SK-N-SH (cell line): ENCODE measurements around the gene OAS2. TPM values are rescaled to one million over a fixed set of nuclear protein-coding genes. Genes with fewer than 3 reads are reported as not detected.
"Not testable (repeated sequence)": the region's sequence is repeated elsewhere in the genome, so short reads cannot be mapped to it uniquely, and the experiment has no call there.

Source experiments
- CTCF ChIA-PET: fragments of 300-600, 350-600 bp; formaldehyde crosslinking; extraction: SDS; loops from one replicate; lab custom pipeline; 2021; lab: Yijun Ruan, JAX
- POLR2A ChIA-PET: fragments of 350-600 bp; sonication (Branson Sonifier 250); formaldehyde crosslinking; extraction: SDS; loops from one replicate; lab custom pipeline; 2020; ENCODE audit warnings: antibody characterized with exemption, inconsistent platforms; lab: Yijun Ruan, JAX
- DNase-seq: peaks from one replicate; pipeline ENCODE4 v3.0.0; 2012
- H2AFZ ChIP-seq: fragments of 200-600 bp; sonication (generic); 2 replicates; pipeline ENCODE4 v1.8.1; 2016; ENCODE audit warnings: antibody characterized with exemption, mild to moderate bottlenecking, low read depth
- H3F3A ChIP-seq: fragments of 200-600 bp; sonication (generic); replicated peaks from 2 replicates; pipeline ENCODE3; 2016; ENCODE audit warnings: antibody characterized with exemption, mild to moderate bottlenecking; ENCODE audit not compliant: insufficient read depth
- H3K27ac ChIP-seq, 2 experiments: fragments of 200-500 bp in 1 of 2; fragments of 200-600 bp in 1 of 2; sonication (Bioruptor generic) in 1 of 2; sonication (generic), shearing (Covaris generic) in 1 of 2; 2 replicates each; pipeline versions ENCODE4 v1.5.1 to v1.6.1; 2014 to 2016; ENCODE audit warnings: low read depth in 2 of 2, inconsistent platforms in 1 of 2, low read length in 1 of 2, mild to moderate bottlenecking in 1 of 2, mixed read lengths in 1 of 2
- H3K27me3 ChIP-seq: fragments of 200-600 bp; sonication (generic), shearing (Covaris generic); 2 replicates; pipeline ENCODE4 v1.6.1; 2016; ENCODE audit warnings: mixed run types; ENCODE audit not compliant: insufficient read depth
- H3K36me3 ChIP-seq, 2 experiments: fragments of 200-500 bp in 1 of 2; fragments of 200-600 bp in 1 of 2; sonication (Bioruptor generic) in 1 of 2; sonication (generic) in 1 of 2; replicated peaks in 1 of 2; 2 replicates each; pipeline versions ENCODE3 to v1.5.1; 2014 to 2016; ENCODE audit warnings: low read length in 1 of 2, mild to moderate bottlenecking in 1 of 2; ENCODE audit not compliant: insufficient read depth in 2 of 2, control insufficient read depth in 1 of 2
- H3K4me1 ChIP-seq, 2 experiments: fragments of 200-500 bp in 1 of 2; fragments of 200-600 bp in 1 of 2; sonication (Bioruptor generic) in 1 of 2; sonication (generic), shearing (Covaris generic) in 1 of 2; 2 replicates each; pipeline versions ENCODE4 v1.5.1 to v1.6.1; 2014 to 2016; ENCODE audit warnings: low read depth in 1 of 2, low read length in 1 of 2, mixed run types in 1 of 2; ENCODE audit not compliant: insufficient read depth in 2 of 2, control insufficient read depth in 1 of 2
- H3K4me2 ChIP-seq: fragments of 200-600 bp; sonication (generic), shearing (Covaris generic); 2 replicates; pipeline ENCODE4 v1.6.1; 2017; ENCODE audit warnings: mixed run types
- H3K4me3 ChIP-seq, 2 experiments: fragments of 200-500 bp in 1 of 2; fragments of 200-600 bp in 1 of 2; sonication (Bioruptor generic) in 1 of 2; sonication (generic), shearing (Covaris generic) in 1 of 2; 2 replicates each; pipeline versions ENCODE4 v1.5.1 to v1.8.1; 2014 to 2016; ENCODE audit warnings: low read depth in 2 of 2, inconsistent platforms in 1 of 2, low read length in 1 of 2, mild to moderate bottlenecking in 1 of 2, mixed read lengths in 1 of 2, moderate library complexity in 1 of 2
- H3K79me2 ChIP-seq: fragments of 200-600 bp; sonication (generic); 2 replicates; pipeline ENCODE4 v1.8.1; 2017; ENCODE audit warnings: mild to moderate bottlenecking; ENCODE audit not compliant: insufficient read depth
- H3K9ac ChIP-seq: fragments of 200-600 bp; sonication (generic); 2 replicates; pipeline ENCODE4 v1.6.1; 2017; ENCODE audit warnings: mixed run types
- H3K9me2 ChIP-seq: fragments of 200-600 bp; sonication (generic); 2 replicates; pipeline ENCODE4 v1.6.1; 2017; ENCODE audit warnings: mixed run types
- H3K9me3 ChIP-seq: fragments of 200-600 bp; sonication (generic); 2 replicates; pipeline ENCODE4 v1.6.1; 2017; ENCODE audit warnings: mixed run types, mild to moderate bottlenecking, moderate library complexity
- H4K20me1 ChIP-seq: fragments of 200-600 bp; sonication (generic); 2 replicates; pipeline ENCODE4 v1.6.1; 2017; ENCODE audit warnings: mild to moderate bottlenecking, mixed run types; ENCODE audit not compliant: insufficient read depth
- ELF1 ChIP-seq: IDR thresholded peaks from 2 replicates; pipeline ENCODE4 v1.4.0; 2012
- EP300 ChIP-seq, 2 experiments: IDR thresholded peaks; 2 replicates each; pipeline versions ENCODE4 v1.4.0 to v1.6.1; 2012; ENCODE audit warnings: borderline replicate concordance in 1 of 2, low read depth in 1 of 2, low read length in 1 of 2
- EZH2phosphoT487 ChIP-seq: fragments of 200-600 bp; sonication (generic); IDR thresholded peaks from 2 replicates; pipeline ENCODE4 v1.6.1; 2017; ENCODE audit warnings: low read depth, mixed run types, mild to moderate bottlenecking, antibody characterized with exemption, moderate library complexity, borderline replicate concordance
- FOSL2 ChIP-seq: IDR thresholded peaks from 2 replicates; pipeline ENCODE4 v1.4.0; 2012; ENCODE audit warnings: low read depth, mild to moderate bottlenecking, moderate library complexity, borderline replicate concordance
- GATA2 ChIP-seq: sonication (generic); formaldehyde crosslinking; IDR thresholded peaks from 2 replicates; pipeline ENCODE4 v1.5.0; 2020; ENCODE audit warnings: mild to moderate bottlenecking, missing genetic modification reagents
- IRF3 ChIP-seq: fragments of 150-350 bp; IDR thresholded peaks from 2 replicates; pipeline ENCODE4 v1.6.1; 2016; ENCODE audit warnings: mild to moderate bottlenecking, low read depth, low read length
- JUND ChIP-seq: IDR thresholded peaks from 2 replicates; pipeline ENCODE4 v1.4.0; 2012
- MEF2A ChIP-seq: IDR thresholded peaks from 2 replicates; pipeline ENCODE4 v1.4.0; 2012; ENCODE audit warnings: low read depth, borderline replicate concordance
- MXI1 ChIP-seq: IDR thresholded peaks from 2 replicates; pipeline ENCODE4 v1.6.1; 2012; ENCODE audit warnings: mild to moderate bottlenecking, low read depth, low read length, improper control_type of control experiment
- POLR2AphosphoS5 ChIP-seq: IDR thresholded peaks from 2 replicates; pipeline ENCODE4 v1.6.1; 2012; ENCODE audit warnings: low read depth, low read length
- RCOR1 ChIP-seq: fragments of 150-350 bp; IDR thresholded peaks from 2 replicates; pipeline ENCODE4 v1.6.1; 2017; ENCODE audit warnings: antibody characterized with exemption, low read length
- RFX5 ChIP-seq: IDR thresholded peaks from 2 replicates; pipeline ENCODE4 v1.6.1; 2012; ENCODE audit warnings: mild to moderate bottlenecking, improper control_type of control experiment, low read length
- TAF1 ChIP-seq: IDR thresholded peaks from 2 replicates; pipeline ENCODE4 v1.6.1; 2012; ENCODE audit warnings: low read depth, mild to moderate bottlenecking, low read length, moderate library complexity, borderline replicate concordance
- TEAD4 ChIP-seq: IDR thresholded peaks from 2 replicates; pipeline ENCODE4 v1.4.0; 2012; ENCODE audit warnings: mild to moderate bottlenecking, borderline replicate concordance; ENCODE audit not compliant: insufficient read depth
- YY1 ChIP-seq: IDR thresholded peaks from 2 replicates; pipeline ENCODE4 v1.4.0; 2012; ENCODE audit warnings: low read depth, mild to moderate bottlenecking
- WGBS: methylation state at CpG from one replicate; pipeline ENCODE4 v1.1.6; 2017; ENCODE audit warnings: low lambda C conversion rate; 5-methylcytosine and 5-hydroxymethylcytosine counted together
- polyA plus RNA-seq, 3 experiments: library from polyadenylated mRNA; depleted of rRNA; stranded (reverse); fragments of >200 nt; gene quantifications; 2 replicates each; pipeline ENCODE4 v1.2.3, GENCODE V29; 2012
- TF ChIP-seq, protein P1 (sequence below): fragments of 150-350 bp; IDR thresholded peaks from 2 replicates; pipeline ENCODE4 v1.6.1; 2017; ENCODE audit warnings: antibody characterized with exemption, low read length, low read depth, borderline replicate concordance
- TF ChIP-seq, protein P2 (sequence below): IDR thresholded peaks from 2 replicates; pipeline ENCODE4 v1.4.0; 2012; ENCODE audit warnings: low read depth

Gene OAS2
- polyA plus RNA-seq, 1 of the 3 experiments (the other 2 are of a cell fraction), result not detected

GRCh38 chr12:112988224-112988623 is 9.9 kb downstream of the OAS2 start:
- H3K27ac ChIP-seq, result no peak overlapping the region
- H3K79me2 ChIP-seq, result no peaks in the 10 kb centered on the region
- no peak overlapping the region for H3K9ac ChIP-seq
- CTCF ChIA-PET, result interaction anchor here (1.6 kb wide), 1 partner anchor 42 kb away, joined by 6 read pairs; no protein-coding TSS in a partner anchor
- no peaks in the 10 kb centered on the region for H3K9me2 ChIP-seq
- no peak overlapping the region for H3K4me2 ChIP-seq
- H4K20me1 ChIP-seq, result no peaks in the 10 kb centered on the region
- H3F3A ChIP-seq, result no peaks in the 10 kb centered on the region
- no peak overlapping the region for H3K4me3 ChIP-seq
- no peak for TF ChIP-seq RCOR1
- no peak for TF ChIP-seq TAF1
- no peak for TF ChIP-seq FOSL2
- TF ChIP-seq POLR2AphosphoS5, result no peak
- TF ChIP-seq, protein P1, sequence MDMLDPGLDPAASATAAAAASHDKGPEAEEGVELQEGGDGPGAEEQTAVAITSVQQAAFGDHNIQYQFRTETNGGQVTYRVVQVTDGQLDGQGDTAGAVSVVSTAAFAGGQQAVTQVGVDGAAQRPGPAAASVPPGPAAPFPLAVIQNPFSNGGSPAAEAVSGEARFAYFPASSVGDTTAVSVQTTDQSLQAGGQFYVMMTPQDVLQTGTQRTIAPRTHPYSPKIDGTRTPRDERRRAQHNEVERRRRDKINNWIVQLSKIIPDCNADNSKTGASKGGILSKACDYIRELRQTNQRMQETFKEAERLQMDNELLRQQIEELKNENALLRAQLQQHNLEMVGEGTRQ, result no peak
- no peak for TF ChIP-seq IRF3
- no peak for TF ChIP-seq MEF2A
- no peak for TF ChIP-seq MXI1
- TF ChIP-seq GATA2 (CRISPR knock-in tag), result no peak
- no peak for TF ChIP-seq EP300 (IDR thresholded peaks at IDR 0.05; ENCODE audit: borderline replicate concordance in 1 of 2, low read depth in 1 of 2, low read length in 1 of 2)
- TF ChIP-seq EZH2phosphoT487, result no peak
- TF ChIP-seq, protein P2, sequence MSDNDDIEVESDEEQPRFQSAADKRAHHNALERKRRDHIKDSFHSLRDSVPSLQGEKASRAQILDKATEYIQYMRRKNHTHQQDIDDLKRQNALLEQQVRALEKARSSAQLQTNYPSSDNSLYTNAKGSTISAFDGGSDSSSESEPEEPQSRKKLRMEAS, result no peak
- no peak for TF ChIP-seq TEAD4
- no peak for TF ChIP-seq ELF1
- no peak for TF ChIP-seq RFX5
- TF ChIP-seq JUND, result no peak
- TF ChIP-seq YY1, result no peak
- TF ChIP-seq, all 33 proteins: peak for 0
- POLR2A ChIA-PET, result no interaction called here
- Histone ChIP-seq H3K4me1 (no peaks in the 10 kb centered on the region), H3K36me3 (no peaks in the 10 kb centered on the region), H3K9me3 (no peaks in the 10 kb centered on the region), H3K27me3 (no peaks in the 10 kb centered on the region), H2AFZ (no peak overlapping the region)
- WGBS, result 26% methylated on average over 3 of the region's 3 CpGs
- no peak for DNase-seq

- CTCF ChIA-PET, result interaction anchor here (1.6 kb wide), 1 partner anchor 42 kb away, joined by 6 read pairs; no protein-coding TSS in a partner anchor
- WGBS, result 32% methylated on average over 3 of the region's 3 CpGs
Measured at GRCh38 chr12:112988823-112989385, 10.6 kb downstream of the OAS2 start.

More at GRCh38 chr12:112988823-112989385, 10.6 kb downstream of the OAS2 start:
- H3K9me3 ChIP-seq, H4K20me1 ChIP-seq, H3K9ac ChIP-seq, H3K27ac ChIP-seq, H3K36me3 ChIP-seq, H3K9me2 ChIP-seq, H3K4me2 ChIP-seq, DNase-seq, H3K4me1 ChIP-seq, H3K79me2 ChIP-seq, H2AFZ ChIP-seq, H3K4me3 ChIP-seq, POLR2A ChIA-PET, H3F3A ChIP-seq, H3K27me3 ChIP-seq: not testable (repeated sequence)
